NCI-H146 treated with DMSO at 0.1 percent for 48 hours (cell line): ENCODE measurements around the gene VPS9D1.
"Not testable (repeated sequence)": the region's sequence is repeated elsewhere in the genome, so short reads cannot be mapped to it uniquely, and the experiment has no call there.

Experiments
- DNase-seq: peaks from one replicate; lab custom pipeline; 2025; ENCODE audit not compliant: unreplicated experiment; lab: John Stamatoyannopoulos, UW

Gene VPS9D1

DNA sequence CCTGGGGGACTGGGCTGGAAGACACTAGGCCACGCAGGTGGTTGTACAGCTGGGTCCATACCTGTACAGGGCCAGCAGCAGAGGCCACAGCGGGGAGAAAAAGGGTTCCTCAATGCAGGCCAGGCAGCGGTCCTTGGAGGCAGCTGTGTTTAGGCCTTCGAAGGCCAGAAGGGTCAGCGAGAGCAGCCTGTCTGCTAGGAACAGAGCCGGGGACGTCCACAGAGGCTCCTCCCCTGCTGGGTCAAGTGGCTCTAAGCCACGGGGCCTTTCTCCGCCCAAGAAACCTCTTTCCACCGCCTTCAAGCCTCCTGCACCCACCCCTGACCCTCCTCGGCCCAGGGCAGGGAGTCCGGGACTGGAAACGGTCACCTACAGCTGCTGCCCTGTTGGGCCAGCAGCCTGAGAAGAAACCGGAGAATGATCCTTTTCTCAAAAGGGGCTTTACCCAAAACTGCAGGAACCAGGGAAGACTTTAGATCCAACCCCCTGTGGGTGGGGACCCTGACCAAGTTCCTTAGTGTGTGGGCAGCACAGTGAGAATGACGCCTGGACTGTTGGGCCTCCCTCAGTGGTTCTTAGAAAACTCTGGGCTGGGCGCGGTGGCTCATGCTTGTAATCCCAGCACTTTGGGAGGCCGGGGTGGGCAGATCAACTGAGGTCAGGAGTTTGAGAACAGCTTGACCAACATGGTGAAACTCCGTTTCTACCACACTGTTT lies 10.8 kb downstream of the VPS9D1 start:
- DNase-seq: no peak

- no peak for DNase-seq
Observed at GRCh38 chr16:89709166-89709565, 11.5 kb downstream of the VPS9D1 start.

GRCh38 chr16:89708481-89708931 lies 12.2 kb downstream of the VPS9D1 start:
- no peak for DNase-seq

DNA sequence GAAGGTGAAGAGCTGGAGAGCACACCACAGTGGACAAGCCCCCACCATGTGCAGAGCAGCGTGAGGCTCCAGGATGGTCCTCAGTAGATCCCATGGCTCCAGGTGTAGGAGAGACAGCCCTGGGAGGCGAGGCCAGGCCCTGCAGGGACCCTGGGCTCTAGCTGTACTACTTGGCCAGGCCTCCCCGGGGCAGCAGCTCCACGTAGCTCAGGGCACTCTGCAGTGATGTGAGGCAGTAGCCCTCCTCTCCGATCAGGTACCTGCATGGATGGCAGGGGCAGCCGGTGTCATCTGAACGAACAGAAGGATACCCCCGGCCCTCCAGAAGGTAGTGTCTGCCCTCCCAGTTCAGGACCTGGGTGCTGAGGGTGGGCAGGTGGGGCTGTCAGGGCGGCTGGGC lies 13.0 kb downstream of the VPS9D1 start:
- no peak for DNase-seq

- no peak for DNase-seq
Observed at GRCh38 chr16:89706518-89707260, 14.0 kb downstream of the VPS9D1 start.

DNA sequence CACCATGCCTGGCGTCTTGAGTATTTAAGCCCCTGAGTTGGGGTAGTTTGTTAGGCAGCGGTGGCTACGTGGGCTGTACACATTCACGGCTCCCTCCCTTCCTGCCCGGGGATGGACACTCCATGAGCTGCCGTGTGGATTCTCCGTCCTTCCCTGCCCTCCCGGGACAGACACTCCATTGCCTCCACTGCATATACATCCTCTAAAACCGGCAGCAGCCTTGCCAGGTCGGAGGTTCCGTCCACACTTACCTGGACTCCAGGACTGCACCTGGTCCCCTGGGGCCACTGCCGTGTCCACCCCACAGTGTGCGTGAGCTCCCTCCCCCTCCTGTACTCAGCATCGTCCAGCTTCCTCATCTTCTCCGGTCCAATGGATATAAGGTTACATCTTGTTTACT lies 15.7 kb downstream of the VPS9D1 start:
- DNase-seq: no peak

DNA sequence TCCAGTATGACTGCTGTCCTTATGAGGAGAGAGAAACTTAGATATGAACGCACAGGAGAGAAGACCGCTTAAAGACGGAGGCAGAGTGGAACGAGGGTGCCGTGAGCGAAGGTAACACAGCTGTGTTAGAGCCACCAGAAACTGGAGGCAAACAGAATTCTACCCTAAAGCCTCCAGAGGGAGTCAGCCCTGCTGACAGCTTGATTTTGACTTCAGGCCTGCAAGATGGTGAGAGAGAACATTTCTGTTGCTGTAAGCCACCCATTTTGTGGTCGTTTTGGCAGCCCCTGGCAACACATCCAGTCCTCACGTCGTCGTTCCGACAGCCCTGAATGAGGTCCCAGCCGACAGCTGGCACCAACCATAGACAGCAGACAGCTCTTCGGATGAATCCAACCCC lies 16.4 kb downstream of the VPS9D1 start:
- no peak for DNase-seq

DNA sequence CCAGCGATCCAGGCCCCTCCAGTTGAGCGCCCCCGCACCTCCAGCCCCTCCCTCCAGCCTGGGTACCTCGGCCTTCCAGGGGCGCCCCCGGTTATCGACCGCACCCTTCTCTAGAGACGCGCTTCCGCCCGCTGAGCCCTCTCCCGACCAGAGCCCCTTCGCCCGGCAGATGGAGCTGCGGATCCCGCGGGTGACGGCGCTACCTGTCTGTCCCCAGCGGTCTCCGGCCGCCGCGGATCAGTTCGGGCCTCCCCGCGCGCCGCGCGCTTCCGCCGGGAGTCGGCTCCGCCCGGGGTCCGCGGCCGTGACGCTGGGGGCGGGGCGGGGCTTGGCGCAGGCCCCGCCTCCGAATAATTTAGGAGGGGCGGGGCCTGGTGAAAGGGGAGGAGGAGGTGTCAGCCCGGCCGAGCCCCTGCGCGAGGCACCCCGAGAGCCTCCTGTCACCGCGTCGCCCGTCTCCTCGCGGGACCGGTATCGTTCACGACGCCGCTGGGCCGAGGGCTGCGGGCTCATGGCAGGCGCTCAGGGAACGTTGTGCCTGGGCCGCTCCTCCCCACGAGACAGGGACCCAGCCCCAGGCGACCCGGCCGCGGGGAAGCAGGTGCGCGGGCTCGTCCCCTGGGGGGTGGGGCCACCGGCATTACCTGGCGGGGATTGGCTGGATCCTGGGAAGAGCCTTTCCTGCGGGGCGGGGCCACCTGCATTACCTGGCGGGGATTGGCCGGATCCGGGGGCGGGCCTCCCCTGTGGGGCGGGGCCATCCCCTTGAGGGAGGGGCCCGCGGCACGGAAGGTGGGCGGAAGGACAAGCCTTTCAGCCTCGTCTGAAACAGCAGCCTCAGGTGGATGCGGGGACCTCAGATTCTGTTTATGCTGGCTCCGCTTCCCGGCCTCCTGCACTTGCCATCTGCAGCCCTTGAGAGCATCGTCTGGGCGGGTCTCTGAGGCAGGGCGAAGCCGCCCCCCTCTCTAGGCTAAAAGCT lies 19.0 kb downstream of the VPS9D1 start, which contains the start of gene SPATA2L:
TSS of gene SPATA2L (minus strand) at position 281 of the 982 bp plus-strand sequence. CDS start 473 bp downstream, outside the sequence.
- DNase-seq: peak; percentile 78

DNA sequence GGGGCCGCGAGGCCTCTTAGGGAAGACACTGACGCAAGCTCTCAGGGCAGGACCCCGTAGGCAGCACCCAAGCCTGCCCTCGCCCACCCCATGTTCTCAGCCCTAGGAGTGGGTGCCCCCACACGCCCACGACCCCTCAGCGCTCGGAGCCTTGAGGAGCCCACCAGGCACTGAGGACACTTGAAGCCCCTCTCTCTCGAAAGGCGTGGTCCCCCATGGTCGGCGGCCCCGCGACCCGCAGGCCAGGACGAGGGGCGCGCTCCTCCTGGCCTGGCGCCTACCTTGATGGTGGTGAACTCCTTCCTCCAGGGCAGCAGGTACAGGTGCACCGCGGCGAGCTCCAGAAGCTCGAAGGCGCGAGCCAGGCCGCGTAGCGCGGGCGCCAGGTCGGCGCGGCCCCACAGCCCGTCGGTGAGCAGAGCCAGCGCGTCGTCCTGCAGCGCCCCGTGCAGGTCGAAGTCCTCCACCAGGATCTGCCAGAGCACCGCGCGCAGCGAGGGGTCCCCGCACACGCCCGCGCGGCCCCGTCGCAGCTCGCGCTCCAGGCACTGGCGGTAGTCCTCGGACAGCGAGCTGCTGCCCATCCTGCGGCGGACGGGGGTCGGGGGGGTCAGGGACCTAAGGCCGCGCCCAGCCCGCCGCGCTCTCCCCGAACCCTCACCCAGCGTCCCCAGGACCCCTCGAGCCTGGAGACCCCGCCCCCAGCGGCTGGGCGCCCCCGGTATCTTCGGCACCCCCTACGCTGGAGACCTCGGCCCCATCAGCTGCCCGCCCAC lies 19.9 kb downstream of the VPS9D1 start:
- DNase-seq: no peak

GRCh38 chr16:89700100-89700648 lies 20.5 kb downstream of the VPS9D1 start:
- DNase-seq: peak; percentile 92

GRCh38 chr16:89699629-89700099 lies 21.0 kb downstream of the VPS9D1 start:
- not testable (repeated sequence) for DNase-seq

GRCh38 chr16:89698717-89699116 lies 22.0 kb downstream of the VPS9D1 start:
- DNase-seq: not testable (repeated sequence)

GRCh38 chr16:89697616-89698331 lies 22.9 kb downstream of the VPS9D1 start:
- no peak for DNase-seq

DNA sequence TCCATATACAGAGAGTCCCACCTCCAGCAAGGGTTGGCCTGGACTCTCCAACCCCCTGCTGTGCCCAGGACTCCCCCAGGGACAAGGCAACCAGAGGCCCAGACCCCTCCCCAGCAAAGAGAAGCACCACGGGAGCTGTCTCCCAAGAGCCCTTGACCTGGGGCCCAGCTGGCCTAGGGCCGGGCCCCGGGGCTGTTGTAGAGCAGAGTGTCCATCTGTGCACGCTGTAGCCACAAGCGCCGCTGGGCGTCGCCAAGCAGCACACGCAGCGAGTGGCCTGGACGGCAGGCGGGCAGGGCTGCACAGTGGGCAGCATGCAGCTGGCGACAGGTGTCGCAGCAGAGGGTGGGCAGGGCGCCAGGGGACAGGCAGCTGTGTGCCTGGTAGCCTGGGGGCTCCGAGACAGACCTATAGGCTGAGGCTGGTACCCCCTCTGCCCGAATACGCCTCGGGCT lies 23.5 kb downstream of the VPS9D1 start:
- DNase-seq: no peak

DNA sequence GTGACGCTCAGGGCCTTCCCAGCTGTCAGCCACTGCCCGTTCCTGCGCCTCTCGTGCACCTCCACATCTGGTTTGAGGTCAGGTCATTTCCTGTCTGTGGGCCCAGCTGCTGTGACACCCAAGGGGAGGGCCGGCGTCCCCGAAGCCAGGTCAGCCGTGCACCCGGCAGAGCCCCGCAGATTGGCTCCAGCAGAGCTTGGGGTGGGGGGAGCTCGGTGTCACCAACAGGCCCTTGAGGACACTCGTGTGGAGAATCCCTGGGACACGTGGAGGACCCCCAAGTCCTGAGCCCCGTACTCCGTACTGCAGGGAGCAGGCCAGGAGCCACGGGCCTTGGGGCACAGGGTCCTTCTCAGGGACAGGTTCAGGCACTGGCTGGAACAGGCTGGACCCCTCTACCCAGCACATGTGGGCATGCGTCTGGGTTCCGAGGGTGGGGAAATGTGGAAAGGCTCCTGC lies 24.0 kb downstream of the VPS9D1 start:
- DNase-seq: no peak

DNA sequence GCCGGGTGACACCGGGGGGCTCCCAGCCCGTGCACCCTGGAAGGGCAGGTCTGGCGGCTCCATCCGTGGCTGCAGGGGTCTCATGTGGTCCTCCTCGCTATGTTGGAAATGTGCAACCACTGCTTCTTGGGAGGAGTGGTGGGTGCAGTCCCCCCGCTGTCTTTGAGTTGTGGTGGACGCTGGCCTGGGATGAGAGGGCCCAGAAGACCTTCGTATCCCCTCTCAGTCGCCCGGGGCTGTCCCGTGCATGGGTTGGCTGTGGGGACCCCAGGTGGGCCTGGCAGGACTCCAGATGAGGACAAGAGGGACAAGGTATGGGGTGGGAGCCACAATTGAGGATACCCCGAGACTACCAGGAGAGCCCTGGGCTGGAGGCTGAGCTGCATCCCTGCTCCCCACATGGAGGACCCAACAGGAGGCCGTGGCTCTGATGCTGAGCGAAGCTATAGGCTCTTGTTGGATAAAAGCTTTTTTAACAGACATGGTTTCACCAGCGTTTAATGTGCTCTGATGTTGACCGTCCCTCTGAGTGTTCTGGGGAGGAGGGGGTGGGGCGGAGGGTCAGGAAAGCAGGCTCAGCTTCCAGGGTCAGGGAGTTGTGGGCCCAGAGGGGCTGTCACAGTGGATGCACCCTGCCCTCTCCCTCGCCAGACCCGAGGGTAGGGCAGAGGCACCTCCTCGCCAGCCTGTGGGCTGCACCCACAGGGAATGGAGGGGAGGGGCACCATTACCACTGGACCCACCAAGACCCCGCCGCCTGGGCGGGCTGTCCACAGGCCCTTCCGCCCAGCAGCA lies 24.6 kb downstream of the VPS9D1 start:
- no peak for DNase-seq

DNA sequence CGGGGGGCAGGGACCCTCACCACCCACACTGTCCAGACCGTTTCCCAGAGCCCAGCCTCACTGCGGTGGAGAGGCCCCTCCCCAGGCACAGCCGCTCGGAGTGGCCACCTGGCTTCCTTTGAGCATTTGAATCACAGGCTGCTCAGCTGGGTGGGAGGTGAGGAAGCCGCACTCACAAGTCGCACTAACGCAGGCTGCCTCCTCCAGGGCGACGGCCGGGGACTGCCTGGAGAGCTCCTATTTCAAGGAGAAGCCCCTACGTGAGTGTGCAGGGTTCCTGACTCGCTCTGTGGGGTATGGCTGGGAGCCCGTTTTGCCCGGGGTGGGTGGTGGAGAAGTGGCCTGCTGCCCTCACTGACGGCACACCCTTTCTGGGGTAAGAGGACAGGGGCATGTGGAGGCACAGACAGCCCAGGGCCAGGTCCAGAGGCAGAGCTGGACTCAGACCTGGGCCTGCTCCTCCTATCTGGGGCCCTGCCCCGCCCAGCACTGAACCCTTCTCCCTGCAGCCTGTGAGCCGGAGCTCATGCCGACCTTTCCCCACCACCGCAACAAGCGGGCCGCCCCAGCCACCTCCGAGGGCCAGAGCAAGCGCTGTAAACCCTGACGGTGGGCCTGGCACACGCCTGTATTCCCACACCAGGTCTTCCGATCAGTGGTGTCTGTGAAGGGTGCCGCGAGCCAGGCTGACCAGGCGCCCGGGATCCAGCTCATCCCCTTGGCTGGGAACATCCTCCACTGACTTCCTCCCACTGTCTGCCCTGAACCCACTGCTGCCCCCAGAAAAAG lies 25.4 kb downstream of the VPS9D1 start:
- no peak for DNase-seq

GRCh38 chr16:89694784-89695085 lies 26.0 kb downstream of the VPS9D1 start:
- not testable (repeated sequence) for DNase-seq
